HEK293T (cell line): Measurements from ENCODE around the gene TBX1.

Experiments
- CTCF ChIA-PET: fragments of 350-600 bp; formaldehyde crosslinking; extraction: SDS; loops from one replicate; lab custom pipeline; 2021; ENCODE audit warnings: antibody characterized with exemption, inconsistent platforms; lab: Yijun Ruan, JAX
- POLR2A ChIA-PET: fragments of 350-600 bp; formaldehyde crosslinking; extraction: SDS; loops from one replicate; lab custom pipeline; 2020; ENCODE audit warnings: antibody characterized with exemption, inconsistent platforms; lab: Yijun Ruan, JAX
- DNase-seq: peaks from one replicate; pipeline ENCODE4 v3.0.0; 2012; ENCODE audit warnings: mixed read lengths; ENCODE audit errors: extremely low spot score
- ARNT ChIP-seq: fragments of 450-650 bp; IDR thresholded peaks from 2 replicates; pipeline ENCODE4 v1.6.1; 2017; ENCODE audit warnings: mild to moderate bottlenecking
- BHLHE40 ChIP-seq: fragments of 450-650 bp; IDR thresholded peaks from 2 replicates; pipeline ENCODE4 v1.6.1; 2016; ENCODE audit warnings: mild to moderate bottlenecking, moderate library complexity, borderline replicate concordance
- CTBP1 ChIP-seq: fragments of 450-650 bp; IDR thresholded peaks from 2 replicates; pipeline ENCODE4 v1.6.1; 2016; ENCODE audit warnings: borderline replicate concordance
- ELF4 ChIP-seq: fragments of 450-650 bp; IDR thresholded peaks from 2 replicates; pipeline ENCODE4 v1.6.1; 2017; ENCODE audit warnings: antibody characterized with exemption
- FOXA1 ChIP-seq: fragments of 450-650 bp; IDR thresholded peaks from 2 replicates; pipeline ENCODE4 v1.6.1; 2016; ENCODE audit warnings: mild to moderate bottlenecking
- FOXK2 ChIP-seq: fragments of 450-650 bp; IDR thresholded peaks from 2 replicates; pipeline ENCODE4 v1.6.1; 2016; ENCODE audit warnings: mild to moderate bottlenecking
- FOXM1 ChIP-seq: fragments of 450-650 bp; IDR thresholded peaks from 2 replicates; pipeline ENCODE4 v1.6.1; 2017; ENCODE audit warnings: mild to moderate bottlenecking, borderline replicate concordance
- HDGF ChIP-seq: fragments of 450-650 bp; IDR thresholded peaks from 2 replicates; pipeline ENCODE4 v1.6.1; 2017; ENCODE audit warnings: antibody characterized with exemption, borderline replicate concordance
- L3MBTL2 ChIP-seq: fragments of 450-650 bp; conservative IDR thresholded peaks from 2 replicates; pipeline ENCODE4 v1.6.1; 2016; ENCODE audit warnings: mild to moderate bottlenecking
- LEF1 ChIP-seq: fragments of 450-650 bp; IDR thresholded peaks from 2 replicates; pipeline ENCODE4 v1.6.1; 2017; ENCODE audit warnings: mild to moderate bottlenecking, borderline replicate concordance
- NFRKB ChIP-seq: fragments of 450-650 bp; IDR thresholded peaks from 2 replicates; pipeline ENCODE4 v1.6.1; 2016; ENCODE audit warnings: mild to moderate bottlenecking, moderate library complexity
- PKNOX1 ChIP-seq: fragments of 450-650 bp; IDR thresholded peaks from 2 replicates; pipeline ENCODE4 v1.6.1; 2016
- SP1 ChIP-seq: fragments of 450-650 bp; IDR thresholded peaks from 2 replicates; pipeline ENCODE4 v1.6.1; 2017
- SUZ12 ChIP-seq: fragments of 450-650 bp; IDR thresholded peaks from 2 replicates; pipeline ENCODE4 v1.6.1; 2016; ENCODE audit warnings: mild to moderate bottlenecking
- TARDBP ChIP-seq: fragments of 450-650 bp; IDR thresholded peaks from 2 replicates; pipeline ENCODE4 v1.6.1; 2016
- ZNF384 ChIP-seq: fragments of 450-650 bp; IDR thresholded peaks from 2 replicates; pipeline ENCODE4 v1.6.1; 2016

TBX1 gene

GRCh38 chr22:19779011-19779421, 18.4 kb downstream of the TBX1 start:
- POLR2A ChIA-PET: no interaction called here
- CTCF ChIA-PET: interaction anchor here (1.6 to 2.5 kb wide), 2 partner anchors 49 to 55 kb away, joined by 3 to 6 read pairs; no protein-coding TSS in a partner anchor
- DNase-seq: no peak
- TF ChIP-seq ZNF384 (no peak), TARDBP (no peak), SP1 (no peak), FOXM1 (no peak), FOXA1 (no peak), HDGF (no peak), LEF1 (no peak), ARNT (no peak), NFRKB (no peak)

- no peak for DNase-seq
- POLR2A ChIA-PET: no interaction called here
- TF ChIP-seq BHLHE40 (no peak), HDGF (no peak), ARNT (no peak), L3MBTL2 (no peak), LEF1 (no peak), NFRKB (no peak)
- CTCF ChIA-PET: interaction anchor here (2.5 kb wide), 1 partner anchor 49 kb away, joined by 6 read pairs; no protein-coding TSS in a partner anchor
These were observed 19.2 kb downstream of the TBX1 start for GRCh38 chr22:19779685-19780268.

GRCh38 chr22:19782533-19782932, 22.0 kb downstream of the TBX1 start:
- CTCF ChIA-PET: interaction anchor here (0.6 kb wide), 2 partner anchors 67 to 128 kb away, joined by 3 read pairs; no protein-coding TSS in a partner anchor
- POLR2A ChIA-PET: no interaction called here
- no peak for DNase-seq
- TF ChIP-seq CTBP1 (no peak), NFRKB (no peak), BHLHE40 (no peak), FOXM1 (no peak), PKNOX1 (no peak), FOXK2 (no peak), FOXA1 (no peak), ELF4 (no peak), ZNF384 (no peak), SP1 (no peak), ARNT (no peak)

- ChIA-PET POLR2A (no interaction called here), CTCF (no interaction called here)
- no peak for DNase-seq
- TF ChIP-seq TARDBP (no peak), SP1 (no peak), FOXK2 (no peak), BHLHE40 (no peak), CTBP1 (no peak), L3MBTL2 (no peak), ELF4 (no peak), PKNOX1 (no peak), ZNF384 (no peak), ARNT (no peak), FOXM1 (no peak), LEF1 (no peak), FOXA1 (no peak)
These were observed 23.2 kb downstream of the TBX1 start for GRCh38 chr22:19783586-19784383.

- CTCF ChIA-PET: no interaction called here
- TF ChIP-seq SP1 (no peak), FOXM1 (no peak), FOXK2 (no peak), L3MBTL2 (no peak), CTBP1 (no peak), BHLHE40 (no peak), PKNOX1 (no peak), LEF1 (no peak), HDGF (no peak), ZNF384 (no peak), SUZ12 (no peak), TARDBP (no peak), ARNT (no peak), FOXA1 (no peak), ELF4 (no peak), NFRKB (no peak)
- DNase-seq: no peak
- POLR2A ChIA-PET: no interaction called here
These were observed 24.0 kb downstream of the TBX1 start for GRCh38 chr22:19784384-19785175.
